ENCODE measurements around the gene RYR2. TPM values are rescaled to one million over a fixed set of nuclear protein-coding genes. Genes with fewer than 3 reads are reported as not detected.

The RYR2 gene
- total and polyA plus RNA-seq, 2 of the 8 experiments (the other 6 are each of a cell fraction or from before 2014, with no cell fraction given), result 1.3 to 4.4 TPM

DNA sequence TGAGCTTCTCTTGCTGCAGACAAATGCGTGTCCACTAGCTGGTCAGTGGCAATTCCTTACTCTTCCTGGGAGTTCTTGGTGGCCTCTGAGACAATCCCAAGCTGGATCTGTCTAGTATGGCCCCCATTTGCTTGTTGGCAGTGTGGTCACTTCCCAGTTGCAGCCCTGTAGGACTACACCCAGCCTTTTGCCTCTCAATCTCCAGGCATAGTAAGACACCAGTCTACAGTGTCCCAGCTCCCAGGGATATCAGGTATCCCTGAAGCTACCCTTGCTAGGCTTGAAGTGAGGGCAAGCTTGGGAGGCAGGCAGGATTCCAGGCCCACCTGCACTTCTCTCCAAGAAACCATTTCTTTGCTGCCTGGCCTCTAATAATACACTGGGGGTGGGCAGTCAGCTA lies 316.6 kb downstream of the RYR2 start (continued):
- TF ChIP-seq SRF (IDR thresholded peaks at IDR 0.05; ENCODE audit: low read depth, low read length), result no peak
